Naive B cell (primary cell): ENCODE measurements around the gene JUP. TPM values are rescaled to one million over a fixed set of nuclear protein-coding genes. Genes with fewer than 3 reads are reported as not detected.

Experiments
- ATAC-seq, 2 donors: fragments of 150-1000 bp; cut with Tn5 transposase; 2 replicates each; pipeline ENCODE4 v1.10.0; 2021; ENCODE audit warnings: low read depth in 2 of 2, mild to moderate bottlenecking in 2 of 2, moderate library complexity in 2 of 2
- DNase-seq: peaks from one replicate; pipeline ENCODE4 v3.0.0; 2022
- H3K27ac Mint-ChIP-seq, 6 donors: one replicate each; pipeline ENCODE4 v1.8.0; 2020 to 2022; ENCODE audit warnings: mild to moderate bottlenecking in 6 of 6, mixed read lengths in 6 of 6, moderate library complexity in 5 of 6, inconsistent platforms in 2 of 6
- H3K27me3 Mint-ChIP-seq, 3 donors: one replicate each; pipeline ENCODE4 v1.8.0; 2021 to 2022; ENCODE audit warnings: mixed read lengths in 3 of 3, mild to moderate bottlenecking in 1 of 3
- H3K36me3 Mint-ChIP-seq, 2 donors: one replicate each; pipeline ENCODE4 v1.8.0; 2020 to 2022; ENCODE audit warnings: mixed read lengths in 2 of 2, inconsistent platforms in 1 of 2, mild to moderate bottlenecking in 1 of 2
- H3K4me1 Mint-ChIP-seq, 3 donors: one replicate each; pipeline ENCODE4 v1.8.0; 2020 to 2022; ENCODE audit warnings: mixed read lengths in 3 of 3, inconsistent platforms in 1 of 3, mild to moderate bottlenecking in 1 of 3, moderate library complexity in 1 of 3
- H3K4me3 Mint-ChIP-seq, 8 donors: one replicate each; pipeline ENCODE4 v1.8.0; 2020 to 2022; ENCODE audit warnings: mild to moderate bottlenecking in 8 of 8, mixed read lengths in 8 of 8, moderate library complexity in 8 of 8, inconsistent platforms in 2 of 8
- H3K9me3 Mint-ChIP-seq, 7 donors: one replicate each; pipeline ENCODE4 v1.8.0; 2020 to 2022; ENCODE audit warnings: mixed read lengths in 7 of 7, mild to moderate bottlenecking in 5 of 7, inconsistent platforms in 2 of 7, moderate library complexity in 1 of 7
- polyA plus RNA-seq, 6 donors: library from polyadenylated mRNA; unstranded; fragments of 300-500 nt; fragmentation: Illumina TruSeq; gene quantifications; one replicate each; pipeline ENCODE4 v1.2.3, GENCODE V29; 2021; ENCODE audit warnings: low read depth in 6 of 6

The JUP gene
- polyA plus RNA-seq, 6 donors from 2014 or later = 32.9 to 123 (median 51.0) TPM

DNA sequence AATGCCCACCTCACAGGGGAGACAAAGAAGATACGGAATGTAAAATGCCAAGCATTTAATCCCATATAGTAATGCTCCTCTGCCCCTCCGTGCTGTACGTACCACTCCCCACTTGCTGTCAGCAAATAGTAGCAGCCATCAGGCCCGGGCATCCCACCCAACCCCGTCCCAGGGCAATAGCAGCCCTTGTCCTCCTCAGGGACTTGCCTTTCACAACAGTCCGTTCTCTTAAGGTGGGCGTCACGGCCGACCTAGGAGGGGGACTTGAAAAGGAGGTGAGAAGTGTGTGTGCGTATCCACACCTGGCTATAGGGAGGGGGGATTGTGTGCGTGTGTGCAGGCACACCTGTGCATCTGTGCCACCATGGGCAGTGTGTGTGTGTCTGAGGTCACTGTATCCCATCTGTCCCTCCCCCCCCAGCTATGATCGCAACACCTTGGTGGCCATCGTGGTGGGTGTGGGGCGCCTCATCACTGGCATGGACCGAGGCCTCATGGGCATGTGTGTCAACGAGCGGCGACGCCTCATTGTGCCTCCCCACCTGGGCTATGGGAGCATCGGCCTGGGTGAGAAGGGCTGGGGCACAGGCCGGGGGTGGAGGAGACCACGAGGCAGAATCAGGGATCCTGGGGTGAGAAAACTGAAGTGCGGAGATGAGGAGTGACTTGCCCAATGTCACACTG is 30.3 kb upstream of the JUP start:
- H3K4me1 Mint-ChIP-seq = peaks cover 4 to 15% (median 12%) of the 10 kb centered on the region in 3 donors
- H3K9me3 Mint-ChIP-seq = no peaks in the 10 kb centered on the region
- ATAC-seq (no peak), DNase-seq (no peak)
- H3K27ac Mint-ChIP-seq = no peak overlapping the region
- H3K36me3 Mint-ChIP-seq = no peaks in the 10 kb centered on the region
- H3K27me3 Mint-ChIP-seq = peaks cover 0 to 35% (median 3%) of the 10 kb centered on the region in 3 donors
- no peak overlapping the region for H3K4me3 Mint-ChIP-seq

DNA sequence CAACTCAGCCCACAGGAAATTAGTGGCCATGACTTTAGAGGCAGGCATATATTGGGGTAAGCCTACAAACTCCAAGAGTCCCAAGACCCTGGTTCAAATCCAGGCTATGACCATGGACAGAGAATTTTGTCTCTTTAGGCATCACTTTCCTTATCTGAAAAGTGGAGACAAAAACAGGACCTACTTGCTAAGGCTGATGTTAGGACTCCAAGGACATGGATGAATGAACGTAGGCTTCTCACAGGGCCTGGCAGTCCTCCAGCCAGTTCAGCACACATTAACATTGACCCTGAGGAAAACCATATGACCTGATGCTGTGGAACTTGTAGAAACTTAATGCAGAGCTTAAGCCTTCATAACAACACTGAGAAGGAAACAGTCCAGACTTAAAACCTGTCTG is 27.7 kb upstream of the JUP start:
- DNase-seq (no peak), ATAC-seq (no peak)
- H3K4me3 Mint-ChIP-seq = peak overlapping the region in 3 of 8 donors; percentile 3 to 93 (median 37)
- H3K36me3 Mint-ChIP-seq = no peaks in the 10 kb centered on the region
- no peak overlapping the region for H3K27ac Mint-ChIP-seq
- peaks cover 10 to 21% (median 15%) of the 10 kb centered on the region in 3 donors for H3K4me1 Mint-ChIP-seq
- no peaks in the 10 kb centered on the region for H3K9me3 Mint-ChIP-seq
- peaks cover 6 to 46% (median 10%) of the 10 kb centered on the region in 3 donors for H3K27me3 Mint-ChIP-seq

DNA sequence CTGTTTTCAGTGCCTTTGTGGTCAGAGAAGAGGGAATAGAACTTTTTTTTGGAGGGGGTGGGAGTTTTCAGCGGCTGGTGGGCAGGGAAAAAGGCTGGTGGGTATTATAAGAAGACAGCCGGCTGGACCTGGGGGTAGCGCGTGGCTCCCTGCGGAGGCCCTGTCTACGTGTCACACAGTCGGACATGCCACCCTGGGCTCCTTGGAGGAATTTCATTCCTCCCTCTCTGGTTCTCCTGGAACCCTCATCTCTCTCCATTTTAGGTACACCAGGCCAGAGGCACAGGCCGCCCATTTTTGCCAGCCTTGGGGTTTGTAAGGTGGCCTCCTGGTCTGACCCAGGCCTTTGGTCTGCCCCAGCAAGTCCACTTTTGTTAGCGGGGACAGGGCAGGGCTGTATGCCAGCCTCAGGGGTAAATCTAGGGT is 27.2 kb upstream of the JUP start:
- H3K27ac Mint-ChIP-seq = peak overlapping the region in 1 of 6 donors; percentile 7
- H3K4me1 Mint-ChIP-seq = peaks cover 10 to 21% (median 15%) of the 10 kb centered on the region in 3 donors
- H3K27me3 Mint-ChIP-seq = peaks cover 6 to 47% (median 10%) of the 10 kb centered on the region in 3 donors
- peak overlapping the region; percentile 25 to 93 (median 58) for H3K4me3 Mint-ChIP-seq
- H3K9me3 Mint-ChIP-seq = no peaks in the 10 kb centered on the region
- DNase-seq (no peak), ATAC-seq (no peak)
- H3K36me3 Mint-ChIP-seq = no peaks in the 10 kb centered on the region

DNA sequence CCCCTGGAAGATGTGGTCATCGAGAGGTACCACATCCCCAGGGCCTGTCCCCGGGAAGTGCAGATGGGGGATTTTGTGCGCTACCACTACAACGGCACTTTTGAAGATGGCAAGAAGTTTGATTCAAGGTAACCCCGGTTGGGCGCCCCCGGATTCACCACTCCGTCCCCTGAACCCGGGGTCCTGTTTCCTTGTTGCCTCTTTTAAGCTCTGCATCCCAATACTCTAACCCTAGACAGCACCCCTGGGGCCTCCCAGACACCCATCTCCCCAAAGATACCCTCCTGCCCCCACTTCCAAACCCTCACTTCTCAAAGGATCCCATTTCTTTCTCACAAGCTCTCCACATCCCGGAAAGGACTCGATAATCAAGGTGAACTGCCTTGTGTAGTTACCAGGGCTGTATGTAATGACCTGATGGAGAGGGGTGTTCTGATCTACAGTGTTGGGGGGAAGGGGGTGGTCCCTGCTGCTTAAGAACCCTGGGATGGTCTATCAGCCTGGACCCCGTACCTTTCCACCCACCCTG is 26.7 kb upstream of the JUP start:
- peaks cover 6 to 42% (median 10%) of the 10 kb centered on the region in 3 donors for H3K27me3 Mint-ChIP-seq
- H3K4me3 Mint-ChIP-seq = peak overlapping the region in 7 of 8 donors; percentile 23 to 93 (median 69)
- no peaks in the 10 kb centered on the region for H3K36me3 Mint-ChIP-seq
- no peak for DNase-seq
- no peaks in the 10 kb centered on the region for H3K9me3 Mint-ChIP-seq
- peak overlapping the region in 1 of 6 donors; percentile 7 for H3K27ac Mint-ChIP-seq
- H3K4me1 Mint-ChIP-seq = peaks cover 10 to 21% (median 15%) of the 10 kb centered on the region in 3 donors
- no peak for ATAC-seq

DNA sequence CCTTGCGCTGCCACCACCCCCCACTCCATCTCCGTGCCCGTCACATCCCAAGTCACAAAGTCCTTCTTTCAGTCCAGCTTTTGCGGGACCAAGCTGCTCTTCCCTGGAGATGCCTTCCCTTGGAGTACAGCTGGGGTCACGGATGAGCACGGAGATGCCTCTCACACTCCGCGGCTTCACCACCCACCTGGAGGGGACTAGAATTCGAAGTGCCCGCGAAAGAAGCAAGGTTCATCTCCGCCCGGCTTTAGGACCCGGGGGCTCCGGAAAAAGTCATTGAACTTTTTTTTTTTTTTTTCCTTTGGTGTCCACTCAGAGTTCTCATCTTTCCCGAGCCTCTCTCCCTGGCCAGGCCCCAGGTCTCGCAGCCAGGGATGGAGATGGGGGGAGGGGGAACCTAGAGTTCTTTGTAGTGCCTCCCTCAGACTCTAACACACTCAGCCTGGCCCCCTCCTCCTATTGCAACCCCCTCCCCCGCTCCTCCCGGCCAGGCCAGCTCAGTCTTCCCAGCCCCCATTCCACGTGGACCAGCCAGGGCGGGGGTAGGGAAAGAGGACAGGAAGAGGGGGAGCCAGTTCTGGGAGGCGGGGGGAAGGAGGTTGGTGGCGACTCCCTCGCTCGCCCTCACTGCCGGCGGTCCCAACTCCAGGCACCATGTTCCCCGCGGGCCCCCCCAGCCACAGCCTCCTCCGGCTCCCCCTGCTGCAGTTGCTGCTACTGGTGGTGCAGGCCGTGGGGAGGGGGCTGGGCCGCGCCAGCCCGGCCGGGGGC is 26.1 kb upstream of the JUP start, which contains the start of gene FKBP10:
Gene FKBP10 (plus strand): TSS at position 624 of the 771 bp plus-strand sequence. CDS start 31 bp downstream, at position 655.
- H3K27me3 Mint-ChIP-seq = peaks cover 6 to 38% (median 10%) of the 10 kb centered on the region in 3 donors
- no peaks in the 10 kb centered on the region for H3K9me3 Mint-ChIP-seq
- H3K4me1 Mint-ChIP-seq = peaks cover 10 to 21% (median 15%) of the 10 kb centered on the region in 3 donors
- no peak for DNase-seq
- ATAC-seq = peak in 1 of 2 donors; percentile 12
- peak within 1 kb of the TSS; percentile 85 to 93 (median 91) for H3K4me3 Mint-ChIP-seq
- H3K27ac Mint-ChIP-seq = peak within 1 kb of the TSS in 1 of 6 donors; percentile 7
- H3K36me3 Mint-ChIP-seq = no peaks in the 10 kb centered on the region

DNA sequence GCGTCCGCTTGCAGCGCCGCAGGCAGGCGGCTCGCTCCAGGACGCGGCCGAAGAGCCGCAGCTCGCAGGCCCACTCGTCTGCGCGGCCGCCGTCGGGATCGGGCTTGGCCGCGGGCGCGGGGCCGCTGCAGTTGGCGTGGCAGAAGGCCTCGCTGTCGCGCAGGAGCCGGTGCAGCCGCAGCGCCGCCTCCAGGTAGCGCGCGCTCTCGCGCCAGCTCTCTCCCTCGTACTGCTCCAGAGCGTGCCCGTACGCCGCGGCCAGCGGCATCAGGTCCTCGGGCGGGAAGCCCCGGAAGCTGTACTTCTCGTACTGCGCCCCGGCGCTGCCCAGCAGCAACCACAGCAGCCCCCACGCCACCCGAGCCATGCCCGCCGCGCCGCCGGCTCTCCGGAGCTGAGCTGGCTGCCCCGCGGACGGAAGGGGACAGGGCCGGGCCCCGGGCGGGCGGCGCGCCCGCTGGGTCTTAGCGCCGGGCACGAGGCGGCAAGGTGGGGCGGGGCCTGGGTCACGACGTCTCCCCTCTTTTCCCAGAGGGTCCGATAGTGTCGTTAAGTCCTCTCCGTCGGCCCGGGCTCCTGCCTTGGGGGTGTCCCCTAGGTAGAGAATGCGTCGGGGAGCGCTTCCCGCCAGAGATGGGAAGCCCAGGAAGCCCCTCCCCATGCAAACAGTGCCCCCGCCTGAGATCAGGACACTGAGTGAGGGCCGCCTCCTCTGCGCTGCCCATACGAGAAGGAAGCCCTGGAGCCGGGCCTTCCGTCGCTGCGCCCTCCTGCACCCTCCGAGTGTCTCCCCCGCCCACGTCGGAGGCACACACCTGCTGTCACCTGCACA is 25.3 kb upstream of the JUP start, which contains the start of gene P3H4:
Gene P3H4 (minus strand): TSS at position 401 of the 832 bp plus-strand sequence. CDS start 34 bp downstream, at position 367.
- H3K4me1 Mint-ChIP-seq = peaks cover 10 to 21% (median 15%) of the 10 kb centered on the region in 3 donors
- H3K27ac Mint-ChIP-seq = no peak within 1 kb of the TSS
- peak within 1 kb of the TSS; percentile 85 to 93 (median 91) for H3K4me3 Mint-ChIP-seq
- H3K36me3 Mint-ChIP-seq = no peaks in the 10 kb centered on the region
- ATAC-seq (peak; percentile 92 to 93), DNase-seq (peak; percentile 72)
- H3K27me3 Mint-ChIP-seq = peaks cover 6 to 34% (median 10%) of the 10 kb centered on the region in 3 donors
- no peaks in the 10 kb centered on the region for H3K9me3 Mint-ChIP-seq

DNA sequence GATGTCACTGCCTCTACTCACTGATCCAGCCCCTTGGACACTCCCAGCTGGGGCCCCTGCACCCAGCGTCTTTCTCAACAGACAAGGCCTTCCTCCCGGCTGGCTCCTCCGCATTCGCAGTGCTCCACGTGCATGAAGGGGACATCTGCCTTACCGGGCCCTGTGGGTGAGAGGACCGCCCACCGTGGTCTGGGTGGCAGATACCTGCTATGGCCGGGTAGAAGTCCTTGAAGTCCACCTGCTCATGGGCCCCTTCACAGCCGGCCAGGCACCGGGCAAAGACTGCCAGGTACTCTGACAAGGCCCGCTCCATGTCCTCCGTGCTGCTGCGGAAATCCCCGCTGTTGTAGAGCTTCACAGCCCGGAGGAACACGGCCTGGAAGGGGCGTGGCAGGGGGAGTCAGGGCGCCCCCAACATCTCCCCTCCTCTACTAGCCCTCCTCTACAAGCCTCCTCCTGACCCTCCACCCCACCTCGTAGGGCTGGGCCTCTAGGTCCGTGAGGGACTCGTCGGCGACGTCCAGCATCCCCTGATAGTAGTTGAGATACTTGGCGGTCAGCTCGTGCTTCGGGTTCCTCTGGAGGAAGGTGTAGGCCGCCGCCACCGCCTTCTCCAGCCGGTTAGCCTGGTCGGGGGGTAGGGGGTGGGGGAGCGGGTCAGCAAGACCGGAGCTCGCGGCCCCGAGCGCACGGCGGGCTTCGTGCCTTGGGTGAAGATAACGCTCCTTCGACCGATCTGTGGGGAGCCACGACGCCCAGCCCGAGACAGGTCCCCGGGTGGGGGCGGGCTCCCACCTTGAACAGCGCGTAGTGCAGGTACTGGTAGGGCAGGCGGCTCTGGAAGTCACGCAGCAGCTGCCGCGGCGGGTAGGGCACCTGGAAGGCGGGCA is 24.4 kb upstream of the JUP start:
- no peak for DNase-seq
- Mint-ChIP-seq H3K9me3 (no peaks in the 10 kb centered on the region), H3K4me1 (peaks cover 10 to 21% (median 15%) of the 10 kb centered on the region in 3 donors), H3K36me3 (no peaks in the 10 kb centered on the region), H3K4me3 (peak overlapping the region; percentile 45 to 93 (median 76)), H3K27ac (no peak overlapping the region), H3K27me3 (peaks cover 6 to 34% (median 10%) of the 10 kb centered on the region in 3 donors)
- ATAC-seq = peak; percentile 42 to 44

DNA sequence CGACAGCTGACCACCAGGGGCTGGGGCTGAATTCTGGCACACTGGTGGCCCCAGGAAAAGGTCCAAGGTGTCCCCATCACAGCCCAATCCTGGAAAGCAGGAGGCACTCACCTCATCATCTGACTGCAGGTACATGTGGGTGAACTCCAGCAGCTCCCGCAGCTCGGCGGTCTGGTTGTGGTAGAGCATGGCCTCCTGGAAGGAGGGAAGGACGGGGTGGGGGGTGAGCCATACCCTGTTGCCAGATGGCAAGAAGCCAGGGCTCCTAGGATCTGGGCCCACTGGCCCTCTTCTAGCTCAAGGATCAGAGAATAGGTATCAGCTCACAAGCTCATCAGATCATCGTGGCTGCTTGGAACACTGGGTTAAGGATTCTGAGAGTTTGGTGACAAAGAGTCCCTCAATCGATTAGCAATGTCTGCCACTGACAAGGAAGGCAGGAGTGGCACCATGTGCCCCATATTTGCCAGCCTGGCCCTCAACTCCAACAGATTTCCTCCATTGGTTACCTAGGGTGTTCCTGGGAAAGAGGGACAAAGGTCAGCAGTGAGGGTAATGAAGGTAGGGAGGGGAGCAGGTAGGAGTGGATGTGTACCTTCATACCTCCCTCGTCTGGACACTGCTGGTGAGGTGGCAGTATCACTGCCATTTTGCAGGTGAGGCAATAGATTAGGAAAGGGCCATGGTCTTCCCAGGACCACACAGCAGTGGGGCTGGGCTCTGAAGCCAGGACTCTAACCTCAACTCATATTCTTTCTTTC is 20.4 kb upstream of the JUP start:
- Mint-ChIP-seq H3K27ac (no peak overlapping the region), H3K27me3 (peaks cover 3 to 18% (median 11%) of the 10 kb centered on the region in 3 donors), H3K4me3 (no peak overlapping the region), H3K36me3 (no peaks in the 10 kb centered on the region), H3K9me3 (no peaks in the 10 kb centered on the region), H3K4me1 (peaks cover 9 to 17% (median 11%) of the 10 kb centered on the region in 3 donors)
- DNase-seq (no peak), ATAC-seq (no peak)

DNA sequence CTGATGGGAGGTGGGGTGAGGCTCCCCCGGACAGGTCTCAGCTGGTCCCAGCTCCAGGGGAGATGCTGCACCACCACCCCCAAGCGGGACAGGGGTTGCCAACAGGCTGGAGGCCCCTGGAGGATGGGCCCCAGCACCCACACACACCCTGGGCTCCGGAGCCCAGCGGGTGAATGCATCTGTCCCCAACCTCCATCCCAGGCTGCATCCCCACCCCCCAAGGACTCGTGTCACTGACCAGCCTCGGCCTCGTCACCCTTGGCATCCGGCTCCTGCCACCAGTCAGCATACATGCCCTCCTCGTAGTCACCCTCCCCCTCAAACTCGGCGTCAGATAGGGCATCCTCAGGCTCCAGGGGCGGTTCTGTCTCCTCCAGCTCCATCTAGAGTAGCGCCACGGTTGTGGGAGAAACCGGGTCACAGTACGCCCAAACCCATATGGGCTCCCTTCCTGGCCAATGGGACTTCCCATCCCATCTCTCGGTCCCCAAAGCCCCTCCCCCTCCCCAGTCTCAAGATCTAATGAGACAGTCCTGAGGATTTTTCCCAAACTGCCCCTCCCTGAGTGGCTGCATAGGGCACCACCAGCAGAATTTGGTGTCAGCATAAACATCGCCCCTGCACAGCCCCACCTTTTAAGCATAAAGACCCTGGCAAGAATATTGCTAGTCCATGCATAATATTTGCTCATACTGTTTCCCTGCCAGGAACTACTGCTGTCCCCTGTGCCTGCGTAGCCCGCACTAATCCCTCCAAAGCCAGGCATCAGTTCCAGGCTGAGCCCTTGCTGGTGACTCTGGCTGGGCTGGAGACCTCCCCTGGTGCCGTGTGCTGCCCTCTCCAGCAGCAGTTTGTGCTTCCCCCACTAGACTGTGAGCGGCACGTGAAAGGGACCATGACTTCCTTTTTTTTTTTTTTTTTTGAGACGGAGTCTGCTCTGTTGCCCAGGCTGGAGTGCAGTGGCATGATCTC is 16.8 kb upstream of the JUP start:
- peak overlapping the region in 4 of 8 donors; percentile 23 to 80 (median 66) for H3K4me3 Mint-ChIP-seq

More for the DNA sequence above, 16.8 kb upstream of the JUP start:
- peaks cover 10 to 17% (median 16%) of the 10 kb centered on the region in 3 donors for H3K4me1 Mint-ChIP-seq
- peak; percentile 85 to 86 for ATAC-seq
- H3K36me3 Mint-ChIP-seq = no peaks in the 10 kb centered on the region
- peak; percentile 45 for DNase-seq
- H3K27ac Mint-ChIP-seq = peak overlapping the region in 4 of 6 donors; percentile 40 to 89 (median 64)
- H3K9me3 Mint-ChIP-seq = no peaks in the 10 kb centered on the region
- H3K27me3 Mint-ChIP-seq = peaks cover 0 to 8% (median 7%) of the 10 kb centered on the region in 3 donors
